CD4-positive, alpha-beta memory T cell (primary cell): ENCODE data around the gene ITCH. TPM values are rescaled to one million over a fixed set of nuclear protein-coding genes. Genes with fewer than 3 reads are reported as not detected.
"Not testable (repeated sequence)": the region's sequence is repeated elsewhere in the genome, so short reads cannot be mapped to it uniquely, and the experiment has no call there.

Experiments used
- CTCF ChIA-PET: fragments of 350-600 bp; sonication (Branson Sonifier 250); formaldehyde crosslinking; loops from one replicate; lab custom pipeline; 2021; ENCODE audit warnings: inconsistent platforms; ENCODE audit not compliant: partially characterized antibody; lab: Charles Lee
- POLR2A ChIA-PET: fragments of 350-600 bp; sonication (Branson Sonifier 250); formaldehyde crosslinking; loops from one replicate; lab custom pipeline; 2021; ENCODE audit not compliant: partially characterized antibody; lab: Charles Lee
- DNase-seq, 5 donors: peaks; one replicate each; pipeline versions ENCODE4 v3.0.0 to v3.0.0-alpha.2; 2020 to 2022; ENCODE audit warnings: mixed read lengths in 1 of 5
- H3K27ac ChIP-seq: one replicate; pipeline ENCODE4 v1.7.0; 2013; ENCODE audit warnings: low read depth, low read length
- H3K27me3 ChIP-seq: 2 replicates; pipeline ENCODE4 v1.7.0; 2013; ENCODE audit warnings: mild to moderate bottlenecking, low read length, moderate library complexity; ENCODE audit not compliant: insufficient read depth
- H3K36me3 ChIP-seq: 2 replicates; pipeline ENCODE4 v1.7.0; 2013; ENCODE audit warnings: mild to moderate bottlenecking, low read length, moderate library complexity; ENCODE audit not compliant: insufficient read depth
- H3K4me1 ChIP-seq: 2 replicates; pipeline ENCODE4 v1.7.0; 2013; ENCODE audit warnings: mild to moderate bottlenecking, low read length, moderate library complexity; ENCODE audit not compliant: insufficient read depth
- H3K4me3 ChIP-seq, 2 donors: one replicate each; pipeline ENCODE4 v1.7.0; 2013; ENCODE audit warnings: low read length in 2 of 2, mild to moderate bottlenecking in 1 of 2
- H3K9me3 ChIP-seq, 2 donors: one replicate each; pipeline ENCODE4 v1.7.0; 2013; ENCODE audit warnings: low read length in 2 of 2, control low read depth in 1 of 2; ENCODE audit not compliant: control insufficient read depth in 1 of 2
- H3K27ac Mint-ChIP-seq, 7 donors: one replicate each; pipeline ENCODE4 v1.8.0; 2020 to 2021; ENCODE audit warnings: mixed read lengths in 7 of 7, mild to moderate bottlenecking in 6 of 7, inconsistent platforms in 3 of 7, moderate library complexity in 3 of 7
- H3K27me3 Mint-ChIP-seq, 2 donors: one replicate each; pipeline ENCODE4 v1.8.0; 2020 to 2021; ENCODE audit warnings: mixed read lengths in 2 of 2
- H3K36me3 Mint-ChIP-seq, 2 donors: one replicate each; pipeline ENCODE4 v1.8.0; 2020 to 2021; ENCODE audit warnings: mixed read lengths in 2 of 2, inconsistent platforms in 1 of 2, mild to moderate bottlenecking in 1 of 2
- H3K4me1 Mint-ChIP-seq, 4 donors: one replicate each; pipeline ENCODE4 v1.8.0; 2020 to 2021; ENCODE audit warnings: mixed read lengths in 4 of 4, mild to moderate bottlenecking in 1 of 4
- H3K4me3 Mint-ChIP-seq, 8 donors: one replicate each; pipeline ENCODE4 v1.8.0; 2020 to 2021; ENCODE audit warnings: mixed read lengths in 8 of 8, mild to moderate bottlenecking in 7 of 8, moderate library complexity in 6 of 8, inconsistent platforms in 3 of 8
- H3K9me3 Mint-ChIP-seq, 8 donors: one replicate each; pipeline ENCODE4 v1.8.0; 2020 to 2021; ENCODE audit warnings: mixed read lengths in 8 of 8, mild to moderate bottlenecking in 5 of 8, inconsistent platforms in 3 of 8, moderate library complexity in 1 of 8
- intact Hi-C: fragments of 100-400 bp; cut with micrococcal nuclease; formaldehyde crosslinking; loops from one replicate; pipeline ENCODE4 v1.15.1; 2023
- polyA plus RNA-seq, 2 donors: library from polyadenylated mRNA; unstranded; fragments of 300-500 nt; fragmentation: Illumina TruSeq; gene quantifications; one replicate each; pipeline ENCODE4 v1.2.3, GENCODE V29; 2021
- total RNA-seq, 2 experiments: library from RNA; stranded (reverse); gene quantifications; one replicate each; pipeline ENCODE4 v1.2.3, GENCODE V29; 2021

ITCH gene
- total and polyA plus RNA-seq, 4 experiments from 2014 or later: 9.7 to 68.9 (median 42.2) TPM

- intact Hi-C loops: no loop called here
- no peak overlapping the region for H3K4me3 ChIP-seq
- Mint-ChIP-seq H3K4me3 (peak overlapping the region in 1 of 8 donors; percentile 30), H3K4me1 (peaks cover 28 to 44% (median 34%) of the 10 kb centered on the region in 4 donors), H3K36me3 (peaks cover 27 to 44% of the 10 kb centered on the region in 2 donors), H3K9me3 (no peaks in the 10 kb centered on the region), H3K27me3 (no peaks in the 10 kb centered on the region), H3K27ac (peak overlapping the region in 1 of 7 donors; percentile 22)
- H3K27me3 ChIP-seq: no peaks in the 10 kb centered on the region
- ChIA-PET POLR2A (no interaction called here), CTCF (no interaction called here)
- H3K36me3 ChIP-seq: peaks cover 15% of the 10 kb centered on the region
- H3K4me1 ChIP-seq: peaks cover 10% of the 10 kb centered on the region
- DNase-seq: no peak
- no peak overlapping the region for H3K27ac ChIP-seq
- H3K9me3 ChIP-seq: no peaks in the 10 kb centered on the region
Observed at GRCh38 chr20:34389954-34390555, 27.0 kb downstream of the ITCH start.

GRCh38 chr20:34396408-34396807 is 33.3 kb downstream of the ITCH start:
- Mint-ChIP-seq H3K27me3 (no peaks in the 10 kb centered on the region), H3K4me1 (peaks cover 17 to 25% (median 22%) of the 10 kb centered on the region in 4 donors), H3K4me3 (no peak overlapping the region), H3K9me3 (no peaks in the 10 kb centered on the region), H3K36me3 (peaks cover 31 to 49% of the 10 kb centered on the region in 2 donors), H3K27ac (peak overlapping the region in 1 of 7 donors; percentile 17)
- ChIA-PET POLR2A (interaction anchor here (1.2 kb wide), 1 partner anchor 9 kb away, joined by 3 read pairs; no protein-coding TSS in a partner anchor), CTCF (no interaction called here)
- Histone ChIP-seq H3K27me3 (no peaks in the 10 kb centered on the region), H3K36me3 (peaks cover 13% of the 10 kb centered on the region), H3K4me1 (no peaks in the 10 kb centered on the region), H3K27ac (no peak overlapping the region), H3K4me3 (no peak overlapping the region), H3K9me3 (no peaks in the 10 kb centered on the region)
- intact Hi-C loops: no loop called here
- no peak for DNase-seq

GRCh38 chr20:34397096-34397495 is 34.0 kb downstream of the ITCH start:
- no peaks in the 10 kb centered on the region for H3K27me3 Mint-ChIP-seq
- H3K27ac Mint-ChIP-seq: peak overlapping the region in 3 of 7 donors; percentile 2 to 53 (median 11)
- CTCF ChIA-PET: no interaction called here
- no peaks in the 10 kb centered on the region for H3K9me3 Mint-ChIP-seq
- H3K4me1 Mint-ChIP-seq: peaks cover 19 to 32% (median 25%) of the 10 kb centered on the region in 4 donors
- intact Hi-C loops: no loop called here
- H3K4me3 Mint-ChIP-seq: no peak overlapping the region
- H3K4me3 ChIP-seq: no peak overlapping the region
- POLR2A ChIA-PET: interaction anchor here (1.2 kb wide), 1 partner anchor 8 kb away, joined by 3 read pairs; no protein-coding TSS in a partner anchor
- peaks cover 13% of the 10 kb centered on the region for H3K36me3 ChIP-seq
- H3K27me3 ChIP-seq: no peaks in the 10 kb centered on the region
- no peak for DNase-seq
- H3K9me3 ChIP-seq: no peaks in the 10 kb centered on the region
- H3K36me3 Mint-ChIP-seq: peaks cover 31 to 51% of the 10 kb centered on the region in 2 donors
- H3K4me1 ChIP-seq: no peaks in the 10 kb centered on the region
- H3K27ac ChIP-seq: no peak overlapping the region

- Mint-ChIP-seq H3K36me3 (peaks cover 15 to 35% of the 10 kb centered on the region in 2 donors), H3K27ac (peak overlapping the region in 6 of 7 donors; percentile 9 to 90 (median 62)), H3K4me1 (peaks cover 31 to 55% (median 42%) of the 10 kb centered on the region in 4 donors)
- DNase-seq, H3K9me3 Mint-ChIP-seq, H3K4me3 ChIP-seq, H3K36me3 ChIP-seq, POLR2A ChIA-PET, H3K27me3 Mint-ChIP-seq, H3K27ac ChIP-seq, H3K27me3 ChIP-seq, H3K9me3 ChIP-seq, intact Hi-C loops, H3K4me3 Mint-ChIP-seq: not testable (repeated sequence)
- CTCF ChIA-PET: interaction anchor here (1.1 kb wide), 1 partner anchor 88 kb away, joined by 5 read pairs; no protein-coding TSS in a partner anchor
- peaks cover 26% of the 10 kb centered on the region for H3K4me1 ChIP-seq
Observed at GRCh38 chr20:34400776-34401175, 37.7 kb downstream of the ITCH start.

- Mint-ChIP-seq H3K27me3 (no peaks in the 10 kb centered on the region), H3K4me1 (peaks cover 29 to 60% (median 43%) of the 10 kb centered on the region in 4 donors), H3K9me3 (no peaks in the 10 kb centered on the region), H3K36me3 (peaks cover 15 to 29% of the 10 kb centered on the region in 2 donors), H3K4me3 (no peak overlapping the region), H3K27ac (peak overlapping the region in 6 of 7 donors; percentile 9 to 85 (median 46))
- POLR2A ChIA-PET: no interaction called here
- Histone ChIP-seq H3K4me1 (peaks cover 33% of the 10 kb centered on the region), H3K27me3 (no peaks in the 10 kb centered on the region), H3K36me3 (peaks cover 3% of the 10 kb centered on the region), H3K4me3 (no peak overlapping the region), H3K9me3 (no peaks in the 10 kb centered on the region), H3K27ac (no peak overlapping the region)
- intact Hi-C loops: no loop called here
- CTCF ChIA-PET: interaction anchor here (1.1 kb wide), 1 partner anchor 89 kb away, joined by 5 read pairs; no protein-coding TSS in a partner anchor
- no peak for DNase-seq
Observed at GRCh38 chr20:34401741-34402455, 38.8 kb downstream of the ITCH start.

- H3K4me1 ChIP-seq: peaks cover 33% of the 10 kb centered on the region
- DNase-seq: no peak
- H3K4me3 ChIP-seq: no peak overlapping the region
- no peaks in the 10 kb centered on the region for H3K27me3 ChIP-seq
- H3K4me1 Mint-ChIP-seq: peaks cover 30 to 59% (median 44%) of the 10 kb centered on the region in 4 donors
- peaks cover 12 to 26% of the 10 kb centered on the region in 2 donors for H3K36me3 Mint-ChIP-seq
- H3K9me3 ChIP-seq: no peaks in the 10 kb centered on the region
- peaks cover 3% of the 10 kb centered on the region for H3K36me3 ChIP-seq
- intact Hi-C loops: no loop called here
- POLR2A ChIA-PET: no interaction called here
- H3K27me3 Mint-ChIP-seq: no peaks in the 10 kb centered on the region
- no peaks in the 10 kb centered on the region for H3K9me3 Mint-ChIP-seq
- no peak overlapping the region for H3K27ac ChIP-seq
- peak overlapping the region in 5 of 7 donors; percentile 9 to 78 (median 39) for H3K27ac Mint-ChIP-seq
- peak overlapping the region in 1 of 8 donors; percentile 35 for H3K4me3 Mint-ChIP-seq
- CTCF ChIA-PET: no interaction called here
Observed at GRCh38 chr20:34402461-34402860, 39.4 kb downstream of the ITCH start.
